RPMI7951 (cell line): Measurements from ENCODE around the gene CACNA1C. TPM values are rescaled to one million over a fixed set of nuclear protein-coding genes. Genes with fewer than 3 reads are reported as not detected.
"Not testable (repeated sequence)": the region's sequence is repeated elsewhere in the genome, so short reads cannot be mapped to it uniquely, and the experiment has no call there.

ENCODE experiments used
- DNase-seq: peaks from one replicate; pipeline ENCODE4 v3.0.0-alpha.2; 2012; ENCODE audit warnings: low read depth
- total RNA-seq: library from RNA; depleted of rRNA; stranded (reverse); fragments of >200 nt; shearing (Covaris generic); gene quantifications from 2 replicates; pipeline ENCODE4 v1.2.3, GENCODE V29; 2014

Gene CACNA1C
- total RNA-seq, 1 experiment from 2014 or later, result 1.6 TPM

DNA sequence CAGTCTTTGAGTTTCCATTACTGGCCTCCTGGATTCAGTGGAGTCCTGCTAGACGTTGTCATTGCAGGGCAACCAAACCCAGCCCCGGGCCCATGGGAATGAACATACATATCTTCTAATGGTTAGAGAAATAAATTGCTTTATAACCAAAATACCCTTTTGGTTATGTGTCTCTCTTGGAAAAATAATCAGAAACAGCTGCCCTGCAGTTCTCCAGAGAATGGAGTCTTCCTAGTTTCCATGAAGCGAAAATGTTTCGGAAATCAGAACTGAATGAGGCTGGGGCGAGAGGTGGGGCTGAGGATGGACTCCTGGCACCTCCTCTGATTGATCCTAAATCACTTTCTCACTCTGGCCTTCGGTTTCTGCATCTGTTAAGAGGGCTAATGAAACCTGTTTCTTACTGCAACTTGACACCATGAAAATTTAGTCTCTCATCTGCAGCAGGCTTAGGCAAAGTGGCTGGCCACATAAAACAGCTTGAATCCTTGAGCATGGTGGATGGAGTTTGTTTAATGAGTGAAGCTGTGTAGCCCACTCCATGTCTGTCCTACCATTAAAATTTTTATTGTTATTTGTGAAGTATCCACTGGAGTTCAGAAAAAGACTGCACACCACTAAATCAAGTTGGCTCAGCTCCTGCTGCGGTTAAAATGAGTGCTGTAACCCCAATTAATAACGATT is 198.9 kb downstream of the CACNA1C start:
- no peak for DNase-seq

- no peak for DNase-seq
Measured at GRCh38 chr12:2255311-2255710, 202.5 kb downstream of the CACNA1C start.

- not testable (repeated sequence) for DNase-seq
Measured at GRCh38 chr12:2255731-2256130, 202.9 kb downstream of the CACNA1C start.

- peak; percentile 82 for DNase-seq
Measured at GRCh38 chr12:2256453-2256852, 203.7 kb downstream of the CACNA1C start.

DNA sequence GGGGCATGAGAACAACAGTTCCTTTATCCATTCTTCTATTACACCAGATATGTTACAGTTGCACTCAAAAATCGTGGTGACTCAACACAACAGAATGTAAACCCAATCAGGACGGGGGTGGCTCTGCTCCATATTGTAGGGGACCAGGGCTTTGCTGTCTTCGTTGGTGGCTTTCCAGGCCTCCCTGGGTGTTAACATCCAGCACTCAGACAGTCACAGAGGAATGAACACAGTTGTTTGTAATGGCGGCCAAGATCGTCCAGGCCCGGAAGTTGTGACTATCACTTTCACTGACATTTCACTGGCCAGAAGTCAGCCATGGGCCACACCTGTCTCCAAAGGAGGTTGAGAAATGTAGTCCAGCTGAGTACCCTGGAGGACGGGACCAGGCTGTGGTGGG is 204.1 kb downstream of the CACNA1C start:
- peak; percentile 83 for DNase-seq

DNA sequence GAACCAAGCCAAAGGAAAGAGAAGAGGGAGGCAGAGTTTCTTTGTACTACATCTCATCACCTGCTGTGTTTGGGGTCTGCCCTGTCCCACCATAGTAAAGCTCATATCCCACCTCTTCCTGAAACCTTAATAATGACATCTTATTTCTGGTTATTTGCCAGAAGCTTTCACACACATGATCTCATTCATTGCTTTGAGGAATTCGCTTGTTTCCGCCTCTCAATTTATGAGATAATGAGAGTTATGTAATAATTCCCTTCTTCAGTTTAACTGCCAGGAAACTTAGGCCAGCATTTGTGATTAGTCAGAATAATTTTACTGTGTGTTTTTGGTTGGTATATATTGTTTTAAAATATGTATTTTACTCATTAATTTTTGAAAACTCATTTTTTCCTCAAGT is 205.2 kb downstream of the CACNA1C start:
- no peak for DNase-seq

- DNase-seq, result no peak
Measured at GRCh38 chr12:2259369-2259768, 206.6 kb downstream of the CACNA1C start.

DNA sequence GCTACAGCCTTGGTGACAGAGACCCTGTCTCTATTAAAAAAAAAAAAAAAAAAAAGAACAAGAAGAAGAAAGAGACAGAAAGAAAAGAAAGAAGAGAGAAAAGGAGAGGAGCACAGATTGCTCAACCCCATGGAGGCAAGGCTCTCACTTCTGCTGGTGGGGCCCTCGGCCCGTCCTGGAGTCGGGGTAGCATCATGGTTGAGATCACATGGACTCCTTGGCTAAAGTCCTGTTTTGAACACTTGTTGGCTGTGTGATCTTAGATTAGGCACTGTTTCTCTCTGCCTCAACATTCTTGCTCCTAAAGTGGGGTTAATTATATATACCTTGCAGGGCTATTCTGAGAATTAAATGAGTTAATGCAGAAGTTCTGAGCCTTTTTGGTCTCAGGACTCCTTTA is 207.7 kb downstream of the CACNA1C start:
- DNase-seq, result no peak

DNA sequence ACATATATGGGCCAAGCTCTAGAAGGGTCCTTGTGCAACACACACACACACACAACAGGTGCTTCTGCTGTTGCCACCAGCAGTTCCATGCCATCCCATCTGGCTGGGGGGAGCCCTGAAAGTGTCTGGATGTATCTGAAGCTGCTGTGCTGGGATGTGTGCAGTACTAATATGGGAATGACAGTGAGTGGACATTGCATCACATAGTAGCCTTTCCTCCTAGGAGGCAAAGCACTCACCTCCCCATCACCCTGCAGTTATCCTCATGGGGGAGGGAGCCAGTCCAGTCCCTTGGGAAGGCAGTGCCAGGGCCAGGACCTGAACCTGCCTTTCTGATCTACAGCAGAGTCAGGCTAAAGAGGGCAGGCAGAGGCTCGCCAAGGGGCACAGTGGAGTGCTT is 208.9 kb downstream of the CACNA1C start:
- DNase-seq, result no peak

DNA sequence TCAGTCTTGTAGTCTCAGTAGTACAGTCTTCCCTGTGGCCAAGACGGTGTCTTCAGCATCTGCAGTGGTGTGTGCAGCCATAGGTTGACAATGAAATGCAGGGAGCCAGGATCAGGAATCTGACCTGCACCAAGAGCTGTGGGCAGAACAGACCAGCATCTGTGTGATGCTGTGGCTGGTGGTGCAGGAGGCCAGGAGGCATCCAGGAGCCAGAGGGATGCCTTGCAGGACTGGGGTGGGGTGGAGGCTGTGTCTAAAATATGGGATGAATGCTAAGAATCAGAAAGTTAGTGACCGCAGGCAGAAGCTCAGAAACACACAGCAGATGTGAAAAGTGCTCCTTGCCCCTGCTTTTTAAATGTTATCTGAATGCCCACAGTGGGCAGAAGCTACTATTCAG is 209.7 kb downstream of the CACNA1C start:
- DNase-seq, result no peak

DNA sequence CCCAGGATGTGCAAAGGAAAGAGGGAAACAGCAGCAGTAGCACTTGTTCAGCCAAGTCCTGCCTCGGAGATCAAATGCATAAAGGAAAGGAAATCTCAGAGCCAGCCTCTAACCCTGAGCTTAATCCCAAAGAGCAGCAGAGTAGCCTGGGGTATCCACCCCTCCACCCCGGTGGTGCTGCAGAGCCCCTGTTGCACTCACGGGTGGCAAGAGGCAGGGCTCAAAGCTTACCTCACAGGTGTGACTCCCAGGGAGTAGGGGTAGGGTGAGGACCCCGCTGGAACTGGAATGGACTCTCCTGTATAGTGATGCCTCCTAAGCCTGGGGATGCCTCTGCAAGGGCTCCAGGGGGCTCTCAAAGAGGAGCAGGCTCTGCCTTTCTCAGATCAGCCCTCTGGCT is 211.1 kb downstream of the CACNA1C start:
- DNase-seq, result no peak

DNA sequence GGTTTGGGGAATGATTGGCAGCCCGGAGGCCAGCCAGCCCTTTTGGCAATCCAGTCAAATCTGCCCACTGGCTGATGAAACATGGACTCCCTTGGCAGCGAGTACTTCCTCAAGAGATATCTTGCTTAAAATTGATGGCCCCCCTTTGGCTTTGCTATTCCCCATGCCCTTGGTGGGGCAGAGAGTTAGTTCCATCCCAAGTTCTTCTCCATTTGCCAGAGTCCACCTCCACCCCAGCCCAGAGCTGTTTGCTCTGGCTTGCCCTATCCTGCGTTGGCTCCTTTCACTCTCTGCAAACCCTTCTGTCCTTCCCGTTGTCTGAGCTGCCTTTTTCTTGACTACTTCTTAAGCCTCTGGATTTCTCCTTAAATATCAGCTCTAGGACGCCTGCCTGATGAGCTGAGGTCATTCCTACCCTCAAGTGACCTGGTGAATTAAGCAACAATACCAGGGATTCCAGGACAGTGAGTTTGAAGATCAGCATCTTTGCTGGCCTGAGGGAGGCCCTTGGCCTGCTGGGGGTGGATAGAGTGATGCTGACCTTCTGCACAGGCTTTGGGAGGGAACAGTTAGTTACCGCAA is 212.0 kb downstream of the CACNA1C start:
- peak; percentile 92 for DNase-seq

DNA sequence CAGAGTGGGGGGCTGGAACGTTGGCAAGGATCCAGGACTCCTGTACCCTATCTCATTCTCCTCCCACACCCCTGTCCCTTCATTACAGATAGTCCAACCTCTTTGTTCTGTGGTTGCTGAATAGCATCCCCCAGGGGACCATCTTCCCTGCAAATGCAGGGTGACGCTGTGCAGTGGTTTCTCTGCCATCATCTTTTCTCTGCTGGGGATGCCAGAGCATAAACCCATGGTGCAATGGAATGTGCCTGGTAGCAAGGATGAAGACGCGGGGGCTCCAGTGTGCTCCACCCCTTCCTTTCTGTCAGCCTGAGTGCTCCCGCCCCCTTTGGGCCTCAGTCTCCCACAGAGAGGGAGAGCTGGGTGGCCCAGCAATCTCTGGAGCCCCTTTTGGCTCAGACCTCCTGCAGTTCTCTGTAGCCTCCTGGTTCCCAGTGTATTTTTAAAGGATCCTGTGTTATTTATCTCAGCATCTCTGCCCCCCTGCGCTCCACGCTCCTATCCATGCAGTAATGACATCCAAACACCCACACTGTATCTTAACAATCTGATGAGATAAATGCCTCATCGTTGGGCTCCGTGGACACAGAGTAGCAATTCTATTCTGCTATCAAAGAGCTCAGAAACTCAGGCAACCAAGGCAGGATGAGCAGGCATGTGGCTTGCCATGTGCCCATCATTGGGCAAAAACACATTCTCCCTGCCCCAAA is 212.8 kb downstream of the CACNA1C start:
- peak; percentile 71 for DNase-seq

- no peak for DNase-seq
Measured at GRCh38 chr12:2266666-2267620, 214.2 kb downstream of the CACNA1C start.

DNA sequence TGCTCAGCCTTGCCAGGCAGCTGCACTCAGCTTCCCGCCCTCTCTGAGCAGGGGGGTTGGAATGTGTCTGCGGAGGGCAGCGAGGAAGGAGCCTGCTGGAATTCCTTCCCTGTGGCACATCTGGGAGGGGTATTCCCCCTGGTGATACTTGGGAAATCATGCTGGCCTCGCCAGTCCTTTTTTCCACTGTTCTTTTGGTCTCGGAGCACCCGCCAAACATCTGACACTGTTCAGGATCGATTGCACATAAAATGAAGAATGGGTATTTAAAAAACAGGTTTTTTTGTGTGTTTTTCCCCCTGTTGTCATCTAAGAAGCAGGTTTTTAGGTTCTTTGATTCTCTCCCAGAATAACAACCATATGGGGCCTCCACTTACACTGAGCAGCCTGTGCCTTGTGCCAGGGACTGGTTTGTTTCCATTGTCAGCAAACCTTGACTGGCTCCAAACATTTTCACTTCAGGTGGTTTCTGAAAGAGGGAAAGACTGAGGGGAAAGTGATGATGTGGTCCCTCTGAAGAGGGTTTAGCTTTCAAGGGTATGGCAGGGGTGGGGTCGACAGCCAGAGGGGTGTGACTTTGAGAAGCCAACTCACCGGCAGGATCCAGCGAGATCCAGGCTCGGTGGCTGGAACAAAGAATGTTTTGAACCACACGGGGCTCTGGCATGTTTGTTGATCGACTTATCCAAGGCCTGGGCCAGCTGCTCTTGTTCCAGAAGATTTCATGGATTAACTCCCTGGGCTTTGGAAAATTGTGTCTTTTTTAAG is 215.1 kb downstream of the CACNA1C start:
- DNase-seq, result peak; percentile 83

GRCh38 chr12:2268471-2269286 is 215.9 kb downstream of the CACNA1C start:
- peak; percentile 79 for DNase-seq

- no peak for DNase-seq
Measured at GRCh38 chr12:2270846-2271245, 218.1 kb downstream of the CACNA1C start.

DNA sequence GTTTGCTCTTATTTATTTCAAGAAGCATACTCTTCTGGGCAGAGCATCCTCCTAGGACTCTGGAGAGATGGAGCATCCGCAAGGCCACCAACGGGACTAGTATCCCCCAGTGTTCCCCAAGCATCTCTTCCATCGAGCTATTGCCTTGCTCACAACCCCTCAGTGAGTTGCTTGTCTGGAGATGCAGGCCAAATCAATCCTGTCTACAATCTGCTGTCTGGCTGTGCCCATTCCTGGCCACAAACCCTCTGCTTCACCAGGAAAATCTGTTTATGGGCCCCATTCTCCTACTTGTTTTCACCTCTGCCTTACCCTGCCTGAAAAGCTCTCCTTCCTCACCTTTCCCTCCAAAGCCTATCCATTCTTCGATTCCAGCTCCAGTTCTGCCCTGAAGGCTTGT is 219.2 kb downstream of the CACNA1C start:
- no peak for DNase-seq

GRCh38 chr12:2273288-2273687 is 220.5 kb downstream of the CACNA1C start:
- DNase-seq, result no peak

- DNase-seq, result no peak
Measured at GRCh38 chr12:2273751-2274150, 221.0 kb downstream of the CACNA1C start.
